Stimulated activated CD4-positive, alpha-beta T cell treated with anti-CD3 and anti-CD28 coated beads, Interleukin-1b, Interleukin-23, amount 100 ng/mL, for 48 hours (primary cell): Measurements from ENCODE around the gene LRRC15.

Experiments
- DNase-seq: peaks from one replicate; pipeline ENCODE4 v3.0.0-alpha.2; 2020

LRRC15 gene

GRCh38 chr3:194369522-194370279 is at the start of gene LRRC15:
Gene LRRC15, minus strand, starts transcription at chr3:194369743. Its CDS starts 8,700 bp downstream, at chr3:194361043.
- no peak for DNase-seq

- DNase-seq = no peak
These were observed 49.1 kb upstream of the LRRC15 start for GRCh38 chr3:194418671-194419070.

- DNase-seq = peak; percentile 41
These were observed 37.9 kb upstream of the LRRC15 start for GRCh38 chr3:194407423-194407822.

- no peak for DNase-seq
These were observed 36.2 kb upstream of the LRRC15 start for GRCh38 chr3:194405766-194406165.

- no peak for DNase-seq
These were observed 35.0 kb upstream of the LRRC15 start for GRCh38 chr3:194404365-194405140.

GRCh38 chr3:194401868-194402329 is 32.4 kb upstream of the LRRC15 start:
- DNase-seq = no peak

GRCh38 chr3:194401346-194401745 is 31.8 kb upstream of the LRRC15 start:
- no peak for DNase-seq

GRCh38 chr3:194399874-194400411 is 30.4 kb upstream of the LRRC15 start:
- no peak for DNase-seq

- no peak for DNase-seq
These were observed 29.6 kb upstream of the LRRC15 start, which contains the start of gene GP5 for GRCh38 chr3:194399166-194399565. Gene GP5, minus strand, starts transcription at chr3:194399266. Its CDS starts 984 bp downstream, at chr3:194398282.

- peak; percentile 21 for DNase-seq
These were observed 28.3 kb upstream of the LRRC15 start for GRCh38 chr3:194397757-194398312.

- DNase-seq = no peak
These were observed 27.6 kb upstream of the LRRC15 start for GRCh38 chr3:194396859-194397756.

- no peak for DNase-seq
These were observed 27.0 kb upstream of the LRRC15 start for GRCh38 chr3:194396539-194396858.

GRCh38 chr3:194395778-194396538 is 26.4 kb upstream of the LRRC15 start:
- DNase-seq = peak; percentile 55

GRCh38 chr3:194395212-194395611 is 25.7 kb upstream of the LRRC15 start:
- DNase-seq = no peak

- no peak for DNase-seq
These were observed 23.0 kb upstream of the LRRC15 start for GRCh38 chr3:194392576-194392975.

- no peak for DNase-seq
These were observed 21.3 kb upstream of the LRRC15 start for GRCh38 chr3:194390835-194391234.

- DNase-seq = no peak
These were observed 19.7 kb upstream of the LRRC15 start for GRCh38 chr3:194389269-194389668.

GRCh38 chr3:194387926-194388418 is 18.4 kb upstream of the LRRC15 start:
- DNase-seq = no peak

- DNase-seq = no peak
These were observed 17.7 kb upstream of the LRRC15 start for GRCh38 chr3:194387276-194387675.

- DNase-seq = no peak
These were observed 17.1 kb upstream of the LRRC15 start for GRCh38 chr3:194386648-194387047.

- no peak for DNase-seq
These were observed 16.5 kb upstream of the LRRC15 start for GRCh38 chr3:194386066-194386465.
